Esophagus squamous epithelium (tissue), 5 donors: ENCODE measurements around the gene PRSS22. TPM values are rescaled to one million over a fixed set of nuclear protein-coding genes. Genes with fewer than 3 reads are reported as not detected.

Experiments
- DNase-seq: peaks from one replicate; lab custom pipeline; 2025; lab: John Stamatoyannopoulos, UW
- H3K27ac ChIP-seq, 4 donors: fragments of 200-600 bp; sonication (generic); one replicate each; pipeline ENCODE4 v1.5.1; 2016 to 2019; ENCODE audit warnings: mild to moderate bottlenecking in 1 of 4
- H3K27me3 ChIP-seq, 4 donors: fragments of 200-600 bp; sonication (generic); 1 replicate in 3 of 4; 2 replicates in 1 of 4; pipeline versions ENCODE4 v1.5.1 to v1.6.0; 2017 to 2021; ENCODE audit warnings: antibody characterized with exemption in 1 of 4
- H3K36me3 ChIP-seq, 3 donors: fragments of 200-600 bp; sonication (generic); one replicate each; pipeline ENCODE4 v1.5.1; 2016 to 2019
- H3K4me1 ChIP-seq, 3 donors: fragments of 200-600 bp; sonication (generic); one replicate each; pipeline ENCODE4 v1.5.1; 2017 to 2019
- H3K4me3 ChIP-seq, 4 donors: fragments of 200-600 bp; sonication (generic); 1 replicate in 3 of 4; 2 replicates in 1 of 4; pipeline ENCODE4 v1.5.1; 2016 to 2019; ENCODE audit warnings: mild to moderate bottlenecking in 2 of 4, moderate library complexity in 1 of 4
- H3K9me3 ChIP-seq, 3 donors: fragments of 200-600 bp; sonication (generic); one replicate each; pipeline ENCODE4 v1.5.1; 2016 to 2019
- CTCF ChIP-seq, 6 experiments: fragments of 450-650 bp in 4 of 6; fragments of 200-600 bp in 2 of 6; sonication (generic) in 2 of 6; IDR thresholded peaks; one replicate each; pipeline ENCODE4 v1.5.1; 2016 to 2019; ENCODE audit warnings: antibody characterized with exemption in 6 of 6, mild to moderate bottlenecking in 4 of 6, moderate library complexity in 4 of 6
- POLR2A ChIP-seq, 4 donors: fragments of 450-650 bp; IDR thresholded peaks; one replicate each; pipeline ENCODE4 v1.6.1; 2017; ENCODE audit warnings: antibody characterized with exemption in 4 of 4, mild to moderate bottlenecking in 4 of 4, moderate library complexity in 3 of 4
- WGBS, 2 donors: methylation state at CpG; one replicate each; pipeline ENCODE4 v1.1.5; 2018; 5-methylcytosine and 5-hydroxymethylcytosine counted together
- intact Hi-C: fragments of 100-400 bp; cut with DNase I; formaldehyde crosslinking; loops from one replicate; pipeline ENCODE4 v1.15.0; 2022
- total RNA-seq, 4 donors: library from RNA; depleted of rRNA; stranded (reverse); fragments of >200 nt; gene quantifications; one replicate each; pipeline ENCODE4 v1.1.0, GENCODE V29; 2016
- donor health status: DM: yes; HTN: yes; CAD: no.

Gene PRSS22
- total RNA-seq, 4 donors from 2014 or later, result 36.6 to 149 (median 113) TPM

- TF ChIP-seq POLR2A (IDR thresholded peaks at IDR 0.05), result no peak
- no peak for TF ChIP-seq CTCF (IDR thresholded peaks at IDR 0.05)
- intact Hi-C loops, result no loop called here
- WGBS, 2 donors, result 79 to 89% methylated on average over 12 of the region's 13 CpGs
- peaks cover 5 to 8% (median 6%) of the 10 kb centered on the region in 3 donors for H3K4me1 ChIP-seq
- no peak overlapping the region for H3K4me3 ChIP-seq
- H3K27ac ChIP-seq, result no peak overlapping the region
- H3K36me3 ChIP-seq, result peaks cover 0 to 51% (median 6%) of the 10 kb centered on the region in 3 donors
- DNase-seq, result no peak
- H3K9me3 ChIP-seq, result no peaks in the 10 kb centered on the region
- H3K27me3 ChIP-seq, result no peaks in the 10 kb centered on the region
These were observed 41.6 kb upstream of the PRSS22 start for GRCh38 chr16:2899564-2900072.

DNA sequence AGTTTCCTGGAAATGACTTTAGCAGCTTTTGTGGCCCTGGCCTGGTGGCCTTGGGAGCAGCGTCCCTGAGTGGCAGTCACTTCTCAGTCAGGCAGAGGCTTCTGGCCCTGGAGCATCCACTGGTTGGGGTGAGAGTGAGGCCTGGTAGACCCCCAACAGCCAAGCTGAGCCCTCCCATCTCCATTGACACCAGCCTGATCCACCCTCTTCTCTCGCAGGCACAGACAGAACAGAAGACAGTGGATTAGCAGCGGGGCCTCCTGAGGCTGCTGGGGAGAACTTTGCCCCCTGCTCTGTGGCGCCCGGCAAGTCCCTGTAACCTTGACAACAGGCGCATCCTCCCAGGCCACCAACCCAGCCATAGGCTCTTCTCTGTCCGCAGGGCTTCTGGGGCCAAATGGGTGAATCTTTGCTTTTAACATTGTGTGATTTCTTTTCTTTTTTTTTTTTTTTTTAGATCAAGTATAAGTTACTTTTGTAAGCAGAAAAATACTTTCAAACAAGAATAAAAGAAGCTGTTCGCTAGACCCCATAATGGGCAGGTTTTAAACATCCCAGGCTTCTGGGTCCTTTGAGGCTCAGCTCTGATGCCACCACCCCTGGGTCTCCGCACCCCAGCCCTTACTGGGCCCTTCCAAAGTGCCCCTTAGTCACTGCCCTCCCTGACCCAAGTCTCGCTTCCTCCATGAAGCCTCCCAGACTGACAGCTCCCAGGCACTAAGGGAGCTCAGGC, 41.0 kb upstream of the PRSS22 start:
- H3K27me3 ChIP-seq, result no peaks in the 10 kb centered on the region
- peaks cover 5 to 7% (median 5%) of the 10 kb centered on the region in 3 donors for H3K4me1 ChIP-seq
- H3K9me3 ChIP-seq, result no peaks in the 10 kb centered on the region
- 80 to 94% methylated on average over 6 to 8 of the region's 10 CpGs for WGBS, 2 donors
- no peak for TF ChIP-seq POLR2A (IDR thresholded peaks at IDR 0.05)
- TF ChIP-seq CTCF (IDR thresholded peaks at IDR 0.05), result no peak
- peaks cover 0 to 51% (median 6%) of the 10 kb centered on the region in 3 donors for H3K36me3 ChIP-seq
- intact Hi-C loops, result no loop called here
- no peak for DNase-seq
- no peak overlapping the region for H3K4me3 ChIP-seq
- no peak overlapping the region for H3K27ac ChIP-seq

DNA sequence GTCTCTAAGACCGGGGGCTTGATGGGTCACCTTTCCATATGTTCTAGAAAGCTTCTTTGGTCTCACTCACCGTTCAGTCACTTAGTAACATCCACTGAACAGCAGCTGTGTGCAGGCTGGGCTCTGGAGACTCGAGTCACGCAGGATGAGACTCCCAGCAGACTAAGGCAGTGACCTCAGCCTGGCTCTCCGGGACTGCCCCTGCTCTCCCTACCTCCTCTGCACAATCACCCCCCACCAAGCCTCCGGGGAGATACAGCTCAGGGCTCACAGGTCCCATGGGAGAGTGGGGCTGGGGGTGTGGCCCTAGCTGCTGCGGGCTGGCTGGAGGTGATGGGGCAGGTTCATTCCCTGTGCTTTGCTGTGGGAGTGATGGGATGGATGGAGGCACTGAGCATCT, 39.1 kb upstream of the PRSS22 start:
- Histone ChIP-seq H3K4me3 (no peak overlapping the region), H3K9me3 (no peaks in the 10 kb centered on the region), H3K4me1 (no peaks in the 10 kb centered on the region), H3K27me3 (no peaks in the 10 kb centered on the region), H3K27ac (no peak overlapping the region), H3K36me3 (peaks cover 0 to 51% (median 6%) of the 10 kb centered on the region in 3 donors)
- TF ChIP-seq POLR2A (IDR thresholded peaks at IDR 0.05) (no peak), CTCF (IDR thresholded peaks at IDR 0.05) (no peak)
- no CpG with 5 or more reads among the region's 7 CpGs for WGBS, 2 donors
- DNase-seq, result no peak
- intact Hi-C loops, result no loop called here

- Histone ChIP-seq H3K4me3 (no peak overlapping the region), H3K36me3 (peaks cover 0 to 51% (median 6%) of the 10 kb centered on the region in 3 donors), H3K27ac (no peak overlapping the region), H3K9me3 (no peaks in the 10 kb centered on the region), H3K27me3 (no peaks in the 10 kb centered on the region), H3K4me1 (no peaks in the 10 kb centered on the region)
- no peak for TF ChIP-seq CTCF (IDR thresholded peaks at IDR 0.05)
- no peak for TF ChIP-seq POLR2A (IDR thresholded peaks at IDR 0.05)
- intact Hi-C loops, result no loop called here
- DNase-seq, result no peak
- no CpG with 5 or more reads among the region's 19 CpGs for WGBS, 2 donors
These were observed 38.6 kb upstream of the PRSS22 start for GRCh38 chr16:2896480-2897010.

GRCh38 chr16:2895813-2896212, 37.8 kb upstream of the PRSS22 start:
- H3K36me3 ChIP-seq, result peaks cover 0 to 47% (median 6%) of the 10 kb centered on the region in 3 donors
- intact Hi-C loops, result no loop called here
- 100% methylated on average over 1 of the region's 4 CpGs; no CpG with 5 or more reads in 1 of the 2 donors for WGBS, 2 donors

More at GRCh38 chr16:2895813-2896212, 37.8 kb upstream of the PRSS22 start:
- Histone ChIP-seq H3K4me1 (peaks cover 0 to 6% (median 3%) of the 10 kb centered on the region in 3 donors), H3K27ac (no peak overlapping the region), H3K27me3 (no peaks in the 10 kb centered on the region), H3K9me3 (no peaks in the 10 kb centered on the region), H3K4me3 (no peak overlapping the region)
- DNase-seq, result no peak
- no peak for TF ChIP-seq CTCF (IDR thresholded peaks at IDR 0.05)
- TF ChIP-seq POLR2A (IDR thresholded peaks at IDR 0.05), result no peak
